GM03348 (cell line): ENCODE data around the gene CCDC39.

Source experiments
- DNase-seq: peaks from one replicate; pipeline ENCODE4 v3.0.0; 2012; ENCODE audit warnings: low spot score

CCDC39 gene

GRCh38 chr3:180679178-180680096 is at the start of gene CCDC39:
Gene CCDC39, minus strand, starts transcription at chr3:180679489. Its CDS starts 109 bp downstream, at chr3:180679380.
- peak; percentile 81 for DNase-seq

DNA sequence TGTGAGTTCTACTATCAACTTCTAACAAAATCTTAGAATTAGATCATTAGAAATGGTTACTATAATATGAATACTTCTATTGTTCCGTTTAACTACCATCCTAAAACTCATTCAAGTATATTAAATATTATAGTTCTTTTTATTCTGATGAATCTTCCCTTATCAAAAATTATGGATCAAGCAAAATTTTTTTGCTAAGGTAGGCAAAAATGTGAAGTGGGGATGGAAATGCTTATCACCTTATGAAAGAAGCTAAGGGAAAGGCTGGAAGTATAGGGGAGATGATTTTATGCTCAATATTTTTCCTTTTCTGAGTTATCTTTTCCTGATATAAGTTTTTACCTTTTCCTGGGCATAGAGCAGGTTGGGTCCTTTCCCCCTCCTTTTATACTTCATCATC is 40.7 kb upstream of the CCDC39 start:
- DNase-seq, result no peak

- DNase-seq, result no peak
These were observed 28.6 kb upstream of the CCDC39 start for GRCh38 chr3:180707896-180708295.

GRCh38 chr3:180705619-180706018 is 26.3 kb upstream of the CCDC39 start:
- no peak for DNase-seq

DNA sequence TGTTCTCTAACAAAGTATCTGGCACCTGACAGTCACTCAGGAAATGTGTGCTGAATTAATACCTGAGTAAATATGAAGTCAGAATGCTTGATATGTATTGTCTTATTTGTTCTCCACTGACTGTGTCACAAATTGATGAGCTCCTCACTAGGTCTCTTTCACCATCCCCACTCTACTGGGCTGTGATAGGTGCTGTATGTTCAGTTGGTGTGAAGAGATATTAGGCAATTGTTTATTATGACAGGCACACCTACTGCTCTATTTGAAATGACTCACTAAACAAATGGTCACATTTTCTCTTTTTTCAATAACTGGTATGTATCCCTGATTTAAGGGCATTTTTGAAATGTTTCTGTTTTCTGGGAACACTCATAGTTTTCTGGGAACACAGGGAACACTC is 25.2 kb upstream of the CCDC39 start:
- no peak for DNase-seq

GRCh38 chr3:180700941-180701340 is 21.7 kb upstream of the CCDC39 start:
- DNase-seq, result peak; percentile 4

GRCh38 chr3:180698760-180699270 is 19.5 kb upstream of the CCDC39 start:
- no peak for DNase-seq

DNA sequence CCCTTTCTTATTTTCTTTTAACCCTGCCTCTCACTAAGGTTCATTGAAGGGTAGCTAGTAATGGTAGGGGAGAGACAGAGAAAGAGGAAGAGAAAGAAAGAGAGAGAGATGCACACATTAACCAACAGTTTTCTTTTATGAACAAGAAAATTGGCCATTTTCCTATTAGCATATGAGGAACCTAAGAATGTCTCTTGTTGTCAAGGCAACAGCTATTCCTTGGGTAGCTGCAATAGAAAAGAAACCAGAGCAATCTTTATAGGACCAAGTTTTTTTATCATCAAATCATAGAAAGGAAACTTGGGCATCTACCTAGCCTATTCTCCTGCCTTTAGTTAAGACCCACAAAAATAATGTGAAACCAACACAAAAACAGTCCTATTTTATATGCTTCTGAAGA is 15.0 kb upstream of the CCDC39 start:
- no peak for DNase-seq

DNA sequence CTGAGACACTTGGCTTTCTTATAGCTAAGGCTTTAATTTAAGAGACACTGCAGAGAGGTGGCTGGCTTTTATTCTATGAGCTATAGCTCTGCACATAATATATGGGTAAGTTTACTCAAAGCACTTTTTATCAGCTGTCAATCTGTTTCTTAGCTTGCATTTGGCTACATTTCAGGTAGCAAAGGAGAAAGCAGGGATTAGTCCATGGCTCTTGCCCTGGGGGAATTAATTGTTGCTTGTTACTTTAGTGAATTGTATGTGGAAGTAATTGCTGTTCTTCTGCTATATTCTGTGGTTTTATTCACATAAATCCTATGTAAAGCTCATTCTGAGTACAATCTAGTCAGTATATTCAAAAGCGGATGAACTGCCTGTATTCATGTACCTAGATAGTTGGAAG is 14.4 kb upstream of the CCDC39 start:
- DNase-seq, result no peak

GRCh38 chr3:180690061-180690460 is 10.8 kb upstream of the CCDC39 start:
- no peak for DNase-seq

- no peak for DNase-seq
These were observed 5.5 kb upstream of the CCDC39 start for GRCh38 chr3:180684807-180685206.

DNA sequence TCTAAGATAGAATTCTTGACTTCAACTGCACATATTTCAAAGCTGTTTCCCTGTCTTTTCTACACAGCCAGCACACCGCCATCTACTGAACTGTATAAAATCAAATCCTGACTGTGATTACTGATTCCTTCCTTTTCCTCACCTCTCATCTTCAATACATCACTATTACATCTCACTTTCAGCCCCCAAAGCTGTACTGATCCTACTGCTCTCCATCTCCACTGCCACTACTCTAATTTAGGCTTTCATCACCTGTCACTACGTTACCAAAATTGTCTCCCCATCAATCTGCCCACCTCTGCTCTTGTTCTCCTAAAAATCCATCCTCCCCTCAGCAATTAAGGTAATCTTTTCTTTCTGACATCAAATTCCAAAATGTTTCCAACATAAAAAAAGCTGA is 4.5 kb upstream of the CCDC39 start:
- DNase-seq, result no peak

DNA sequence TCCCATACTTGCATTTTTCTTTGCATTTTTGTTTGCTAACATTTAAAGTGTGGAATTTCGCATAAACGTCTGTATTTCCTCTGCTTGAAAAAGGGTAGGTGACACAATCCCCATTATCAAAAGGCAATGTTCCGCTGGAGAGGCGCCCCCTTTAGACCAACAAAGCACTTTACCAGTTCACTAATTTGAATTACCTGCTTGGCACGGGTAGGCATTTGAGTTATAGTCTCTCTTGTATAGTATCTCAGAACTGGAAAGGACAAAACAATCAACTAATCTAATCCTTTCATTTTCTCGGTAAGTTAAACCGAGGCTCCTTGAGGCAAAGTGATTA is 775 bp upstream of the CCDC39 start:
- DNase-seq, result peak; percentile 24

GRCh38 chr3:180678231-180678630 is 1.1 kb downstream of the CCDC39 start:
- DNase-seq, result no peak

GRCh38 chr3:180661444-180661843 is 17.8 kb downstream of the CCDC39 start:
- no peak for DNase-seq

DNA sequence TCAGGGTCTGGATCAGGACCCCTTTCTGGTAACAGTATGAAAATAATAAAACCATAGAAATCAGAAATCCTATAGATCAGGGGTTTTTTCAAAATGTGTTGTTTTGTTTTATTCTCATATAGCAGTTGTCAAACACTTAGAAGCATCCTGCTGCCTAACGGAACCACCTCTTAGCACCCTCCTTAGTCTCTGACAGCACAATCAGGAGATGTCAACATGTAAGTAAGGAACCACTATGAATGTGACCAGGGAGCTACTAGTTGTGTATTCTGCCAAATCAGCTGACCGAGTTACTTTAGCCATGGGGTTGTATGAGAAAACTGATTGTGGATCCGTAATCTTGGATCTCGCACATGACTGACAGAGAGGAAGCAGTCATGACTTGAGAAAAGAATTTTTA is 22.2 kb downstream of the CCDC39 start:
- DNase-seq, result no peak

- DNase-seq, result no peak
These were observed 22.9 kb downstream of the CCDC39 start for GRCh38 chr3:180656406-180656805.

DNA sequence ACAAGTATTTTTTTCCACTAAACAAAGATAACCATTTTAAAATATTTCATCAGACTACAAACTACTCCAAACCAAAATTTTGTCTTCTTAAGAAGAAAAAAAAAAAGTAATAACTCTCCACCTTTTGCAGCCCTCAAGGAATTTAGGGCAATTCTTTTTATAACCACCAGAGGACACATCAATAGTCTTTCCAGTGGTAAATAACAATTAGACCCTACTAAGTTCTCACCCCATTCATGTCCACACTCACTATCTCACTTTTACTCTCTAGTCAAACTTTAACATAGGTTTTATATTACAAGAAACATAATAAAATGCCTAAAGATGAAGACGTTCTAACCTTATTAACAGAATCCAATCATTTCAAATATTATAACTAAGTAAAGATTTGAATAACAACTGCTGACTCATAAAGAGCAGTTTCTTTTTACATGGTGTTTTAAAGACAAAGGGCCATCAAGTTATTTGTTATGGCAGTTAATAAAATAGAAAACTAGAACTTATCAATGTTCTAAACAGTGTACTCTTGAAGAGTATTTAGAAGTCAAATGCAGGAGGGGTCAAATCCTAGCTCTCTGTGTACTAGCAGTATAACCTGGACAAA is 33.0 kb downstream of the CCDC39 start:
- DNase-seq, result no peak

- no peak for DNase-seq
These were observed 38.3 kb downstream of the CCDC39 start for GRCh38 chr3:180640987-180641386.

DNA sequence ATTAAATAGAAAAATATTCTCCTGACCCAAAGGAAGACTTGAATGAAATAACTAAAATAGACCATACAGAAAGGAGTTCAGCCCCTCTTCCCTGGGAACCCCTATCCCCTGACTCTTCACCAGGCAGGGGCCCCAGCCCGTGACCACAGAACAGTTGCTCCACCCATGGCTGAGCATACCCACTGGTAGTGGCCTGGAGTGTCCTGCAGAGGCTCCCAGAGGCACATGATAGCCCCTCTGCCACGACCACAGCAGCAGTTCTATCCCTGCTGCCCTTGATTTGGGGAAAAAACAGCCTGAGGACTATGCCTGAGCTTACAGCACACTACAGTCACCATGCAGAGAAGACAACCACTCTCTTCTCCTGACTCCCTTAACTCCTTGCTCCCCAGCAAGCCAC is 45.6 kb downstream of the CCDC39 start:
- no peak for DNase-seq

GRCh38 chr3:180631317-180631716 is 48.0 kb downstream of the CCDC39 start:
- DNase-seq, result no peak

GRCh38 chr3:180630371-180630770 is 48.9 kb downstream of the CCDC39 start:
- no peak for DNase-seq

GRCh38 chr3:180626844-180627243 is 52.4 kb downstream of the CCDC39 start:
- DNase-seq, result no peak

DNA sequence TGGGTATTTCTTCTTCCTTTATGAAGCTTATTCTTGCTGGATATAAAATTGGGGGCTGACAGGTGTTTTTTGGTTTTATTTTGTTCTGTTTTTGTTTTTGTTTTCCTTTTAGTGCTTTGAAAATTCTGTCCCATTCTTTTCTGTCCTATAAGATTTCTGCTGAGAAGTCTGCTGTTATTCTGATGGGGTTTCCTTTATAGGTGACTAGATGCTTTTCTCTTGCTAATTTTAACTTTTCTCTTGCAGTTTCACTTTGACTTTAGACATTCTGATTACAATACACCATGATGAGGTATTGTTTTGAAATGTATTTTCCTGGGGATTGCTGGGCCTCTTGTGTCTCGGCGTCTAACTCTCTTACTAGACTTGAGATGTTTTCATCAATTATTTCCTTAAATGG is 54.6 kb downstream of the CCDC39 start:
- DNase-seq, result no peak
